ENCODE data around the gene SEMA3F. TPM values are rescaled to one million over a fixed set of nuclear protein-coding genes. Genes with fewer than 3 reads are reported as not detected.
A peak's percentile ranks its signal among the peaks of the same experiment; 100 is the strongest.

The SEMA3F gene
- total and polyA plus RNA-seq, 2 experiments from 2014 or later = 2.3 to 67.6 TPM

DNA sequence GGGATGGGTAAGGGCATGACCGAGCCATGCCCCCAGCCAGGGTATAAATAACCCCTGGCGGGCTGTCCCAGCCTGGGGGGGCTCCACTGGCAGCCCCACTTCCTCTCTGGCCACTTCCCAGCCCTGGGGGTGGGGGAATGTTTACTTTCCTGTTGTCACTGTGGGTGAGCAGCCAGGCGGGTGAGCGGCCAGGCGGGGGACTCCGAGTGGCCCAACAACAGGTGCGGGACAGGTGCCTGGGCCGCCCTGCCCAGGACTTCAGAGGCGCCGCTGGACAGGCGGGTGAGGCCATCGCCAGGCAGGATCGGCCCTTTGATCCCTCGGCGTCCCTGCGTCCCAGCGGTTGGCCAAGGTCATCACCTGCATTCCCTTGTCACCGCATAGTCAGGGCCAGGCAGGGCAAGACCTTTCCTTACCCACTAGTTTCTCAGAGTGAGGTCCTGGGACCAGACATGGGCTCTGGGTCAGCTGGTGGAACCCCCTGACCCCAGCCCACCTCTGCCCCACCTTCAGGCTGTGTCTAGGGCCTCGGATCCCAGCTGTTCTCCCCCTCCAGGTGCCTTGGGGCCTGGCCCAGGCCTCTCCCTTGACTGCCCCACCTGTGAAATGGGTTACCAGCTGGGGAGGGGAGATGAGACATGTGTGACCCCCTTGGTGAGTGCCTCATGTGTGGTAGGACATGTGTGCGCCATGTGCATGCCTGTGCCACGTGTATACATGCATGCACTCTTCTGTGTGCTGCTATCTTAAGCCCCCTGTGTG lies 16.6 kb downstream of the SEMA3F start:
- H3K4me1 ChIP-seq (ENCODE audit: insufficient read depth) = peaks cover 12% of the 10 kb centered on the region
- H2AFZ ChIP-seq = no peak overlapping the region
- H3K4me1 Mint-ChIP-seq = peaks cover 27% of the 10 kb centered on the region
- DNase-seq (ENCODE audit: low spot score) = no peak
- peaks cover 17% of the 10 kb centered on the region for H3K79me2 ChIP-seq (replicated peaks; ENCODE audit: insufficient read depth)
- H4K20me1 ChIP-seq (replicated peaks; ENCODE audit: insufficient read depth) = peaks cover 11% of the 10 kb centered on the region; the same call in 1 of the 2 replicates
- H3K4me3 Mint-ChIP-seq = no peak overlapping the region
- H3K4me2 ChIP-seq = no peak overlapping the region
- no peak for ATAC-seq
- peaks cover 3% of the 10 kb centered on the region for H3K27me3 Mint-ChIP-seq (ENCODE audit: insufficient read depth, low read depth, poor library complexity)
- H3K36me3 Mint-ChIP-seq (ENCODE audit: low read depth) = peaks cover 11% of the 10 kb centered on the region
- TF ChIP-seq STAT1 (IDR thresholded peaks at IDR 0.05; ENCODE audit: unreplicated experiment) (no peak), JUNB (IDR thresholded peaks at IDR 0.05; ENCODE audit: unreplicated experiment) (no peak), ETS1 (IDR thresholded peaks at IDR 0.05) (no peak), EZH2phosphoT487 (IDR thresholded peaks at IDR 0.05; ENCODE audit: unreplicated experiment) (no peak), ZNF331 (CRISPR knock-in tag; IDR thresholded peaks at IDR 0.05; ENCODE audit: low read depth) (no peak), CREB1 (CRISPR knock-in tag; IDR thresholded peaks at IDR 0.05; ENCODE audit: low read depth) (no peak), NANOG (IDR thresholded peaks at IDR 0.05; ENCODE audit: borderline replicate concordance) (no peak), ZNF114 (CRISPR knock-in tag; IDR thresholded peaks at IDR 0.05) (no peak), EZH2 (IDR thresholded peaks at IDR 0.05; ENCODE audit: low read depth, unreplicated experiment) (no peak), POLR2AphosphoS5 (IDR thresholded peaks at IDR 0.05; ENCODE audit: low read depth) (no peak)
- TF ChIP-seq, protein P1, sequence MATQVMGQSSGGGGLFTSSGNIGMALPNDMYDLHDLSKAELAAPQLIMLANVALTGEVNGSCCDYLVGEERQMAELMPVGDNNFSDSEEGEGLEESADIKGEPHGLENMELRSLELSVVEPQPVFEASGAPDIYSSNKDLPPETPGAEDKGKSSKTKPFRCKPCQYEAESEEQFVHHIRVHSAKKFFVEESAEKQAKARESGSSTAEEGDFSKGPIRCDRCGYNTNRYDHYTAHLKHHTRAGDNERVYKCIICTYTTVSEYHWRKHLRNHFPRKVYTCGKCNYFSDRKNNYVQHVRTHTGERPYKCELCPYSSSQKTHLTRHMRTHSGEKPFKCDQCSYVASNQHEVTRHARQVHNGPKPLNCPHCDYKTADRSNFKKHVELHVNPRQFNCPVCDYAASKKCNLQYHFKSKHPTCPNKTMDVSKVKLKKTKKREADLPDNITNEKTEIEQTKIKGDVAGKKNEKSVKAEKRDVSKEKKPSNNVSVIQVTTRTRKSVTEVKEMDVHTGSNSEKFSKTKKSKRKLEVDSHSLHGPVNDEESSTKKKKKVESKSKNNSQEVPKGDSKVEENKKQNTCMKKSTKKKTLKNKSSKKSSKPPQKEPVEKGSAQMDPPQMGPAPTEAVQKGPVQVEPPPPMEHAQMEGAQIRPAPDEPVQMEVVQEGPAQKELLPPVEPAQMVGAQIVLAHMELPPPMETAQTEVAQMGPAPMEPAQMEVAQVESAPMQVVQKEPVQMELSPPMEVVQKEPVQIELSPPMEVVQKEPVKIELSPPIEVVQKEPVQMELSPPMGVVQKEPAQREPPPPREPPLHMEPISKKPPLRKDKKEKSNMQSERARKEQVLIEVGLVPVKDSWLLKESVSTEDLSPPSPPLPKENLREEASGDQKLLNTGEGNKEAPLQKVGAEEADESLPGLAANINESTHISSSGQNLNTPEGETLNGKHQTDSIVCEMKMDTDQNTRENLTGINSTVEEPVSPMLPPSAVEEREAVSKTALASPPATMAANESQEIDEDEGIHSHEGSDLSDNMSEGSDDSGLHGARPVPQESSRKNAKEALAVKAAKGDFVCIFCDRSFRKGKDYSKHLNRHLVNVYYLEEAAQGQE (IDR thresholded peaks at IDR 0.05; ENCODE audit: unreplicated experiment) = no peak
- TF ChIP-seq, protein P2, sequence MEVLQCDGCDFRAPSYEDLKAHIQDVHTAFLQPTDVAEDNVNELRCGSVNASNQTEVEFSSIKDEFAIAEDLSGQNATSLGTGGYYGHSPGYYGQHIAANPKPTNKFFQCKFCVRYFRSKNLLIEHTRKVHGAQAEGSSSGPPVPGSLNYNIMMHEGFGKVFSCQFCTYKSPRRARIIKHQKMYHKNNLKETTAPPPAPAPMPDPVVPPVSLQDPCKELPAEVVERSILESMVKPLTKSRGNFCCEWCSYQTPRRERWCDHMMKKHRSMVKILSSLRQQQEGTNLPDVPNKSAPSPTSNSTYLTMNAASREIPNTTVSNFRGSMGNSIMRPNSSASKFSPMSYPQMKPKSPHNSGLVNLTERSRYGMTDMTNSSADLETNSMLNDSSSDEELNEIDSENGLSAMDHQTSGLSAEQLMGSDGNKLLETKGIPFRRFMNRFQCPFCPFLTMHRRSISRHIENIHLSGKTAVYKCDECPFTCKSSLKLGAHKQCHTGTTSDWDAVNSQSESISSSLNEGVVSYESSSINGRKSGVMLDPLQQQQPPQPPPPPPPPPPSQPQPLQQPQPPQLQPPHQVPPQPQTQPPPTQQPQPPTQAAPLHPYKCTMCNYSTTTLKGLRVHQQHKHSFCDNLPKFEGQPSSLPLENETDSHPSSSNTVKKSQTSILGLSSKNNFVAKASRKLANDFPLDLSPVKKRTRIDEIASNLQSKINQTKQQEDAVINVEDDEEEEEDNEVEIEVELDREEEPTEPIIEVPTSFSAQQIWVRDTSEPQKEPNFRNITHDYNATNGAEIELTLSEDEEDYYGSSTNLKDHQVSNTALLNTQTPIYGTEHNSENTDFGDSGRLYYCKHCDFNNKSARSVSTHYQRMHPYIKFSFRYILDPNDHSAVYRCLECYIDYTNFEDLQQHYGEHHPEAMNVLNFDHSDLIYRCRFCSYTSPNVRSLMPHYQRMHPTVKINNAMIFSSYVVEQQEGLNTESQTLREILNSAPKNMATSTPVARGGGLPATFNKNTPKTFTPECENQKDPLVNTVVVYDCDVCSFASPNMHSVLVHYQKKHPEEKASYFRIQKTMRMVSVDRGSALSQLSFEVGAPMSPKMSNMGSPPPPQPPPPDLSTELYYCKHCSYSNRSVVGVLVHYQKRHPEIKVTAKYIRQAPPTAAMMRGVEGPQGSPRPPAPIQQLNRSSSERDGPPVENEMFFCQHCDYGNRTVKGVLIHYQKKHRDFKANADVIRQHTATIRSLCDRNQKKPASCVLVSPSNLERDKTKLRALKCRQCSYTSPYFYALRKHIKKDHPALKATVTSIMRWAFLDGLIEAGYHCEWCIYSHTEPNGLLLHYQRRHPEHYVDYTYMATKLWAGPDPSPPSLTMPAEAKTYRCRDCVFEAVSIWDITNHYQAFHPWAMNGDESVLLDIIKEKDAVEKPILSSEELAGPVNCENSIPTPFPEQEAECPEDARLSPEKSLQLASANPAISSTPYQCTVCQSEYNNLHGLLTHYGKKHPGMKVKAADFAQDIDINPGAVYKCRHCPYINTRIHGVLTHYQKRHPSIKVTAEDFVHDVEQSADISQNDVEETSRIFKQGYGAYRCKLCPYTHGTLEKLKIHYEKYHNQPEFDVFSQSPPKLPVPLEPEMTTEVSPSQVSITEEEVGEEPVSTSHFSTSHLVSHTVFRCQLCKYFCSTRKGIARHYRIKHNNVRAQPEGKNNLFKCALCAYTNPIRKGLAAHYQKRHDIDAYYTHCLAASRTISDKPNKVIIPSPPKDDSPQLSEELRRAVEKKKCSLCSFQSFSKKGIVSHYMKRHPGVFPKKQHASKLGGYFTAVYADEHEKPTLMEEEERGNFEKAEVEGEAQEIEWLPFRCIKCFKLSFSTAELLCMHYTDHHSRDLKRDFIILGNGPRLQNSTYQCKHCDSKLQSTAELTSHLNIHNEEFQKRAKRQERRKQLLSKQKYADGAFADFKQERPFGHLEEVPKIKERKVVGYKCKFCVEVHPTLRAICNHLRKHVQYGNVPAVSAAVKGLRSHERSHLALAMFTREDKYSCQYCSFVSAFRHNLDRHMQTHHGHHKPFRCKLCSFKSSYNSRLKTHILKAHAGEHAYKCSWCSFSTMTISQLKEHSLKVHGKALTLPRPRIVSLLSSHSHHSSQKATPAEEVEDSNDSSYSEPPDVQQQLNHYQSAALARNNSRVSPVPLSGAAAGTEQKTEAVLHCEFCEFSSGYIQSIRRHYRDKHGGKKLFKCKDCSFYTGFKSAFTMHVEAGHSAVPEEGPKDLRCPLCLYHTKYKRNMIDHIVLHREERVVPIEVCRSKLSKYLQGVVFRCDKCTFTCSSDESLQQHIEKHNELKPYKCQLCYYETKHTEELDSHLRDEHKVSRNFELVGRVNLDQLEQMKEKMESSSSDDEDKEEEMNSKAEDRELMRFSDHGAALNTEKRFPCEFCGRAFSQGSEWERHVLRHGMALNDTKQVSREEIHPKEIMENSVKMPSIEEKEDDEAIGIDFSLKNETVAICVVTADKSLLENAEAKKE (CRISPR knock-in tag; IDR thresholded peaks at IDR 0.05) = no peak
- TF ChIP-seq, protein P3, sequence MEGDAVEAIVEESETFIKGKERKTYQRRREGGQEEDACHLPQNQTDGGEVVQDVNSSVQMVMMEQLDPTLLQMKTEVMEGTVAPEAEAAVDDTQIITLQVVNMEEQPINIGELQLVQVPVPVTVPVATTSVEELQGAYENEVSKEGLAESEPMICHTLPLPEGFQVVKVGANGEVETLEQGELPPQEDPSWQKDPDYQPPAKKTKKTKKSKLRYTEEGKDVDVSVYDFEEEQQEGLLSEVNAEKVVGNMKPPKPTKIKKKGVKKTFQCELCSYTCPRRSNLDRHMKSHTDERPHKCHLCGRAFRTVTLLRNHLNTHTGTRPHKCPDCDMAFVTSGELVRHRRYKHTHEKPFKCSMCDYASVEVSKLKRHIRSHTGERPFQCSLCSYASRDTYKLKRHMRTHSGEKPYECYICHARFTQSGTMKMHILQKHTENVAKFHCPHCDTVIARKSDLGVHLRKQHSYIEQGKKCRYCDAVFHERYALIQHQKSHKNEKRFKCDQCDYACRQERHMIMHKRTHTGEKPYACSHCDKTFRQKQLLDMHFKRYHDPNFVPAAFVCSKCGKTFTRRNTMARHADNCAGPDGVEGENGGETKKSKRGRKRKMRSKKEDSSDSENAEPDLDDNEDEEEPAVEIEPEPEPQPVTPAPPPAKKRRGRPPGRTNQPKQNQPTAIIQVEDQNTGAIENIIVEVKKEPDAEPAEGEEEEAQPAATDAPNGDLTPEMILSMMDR (conservative IDR thresholded peaks at IDR 0.05; ENCODE audit: low read depth in 2 of 2) = no peak
- H3K27me3 ChIP-seq (ENCODE audit: insufficient read depth) = no peaks in the 10 kb centered on the region
- H3K9me3 Mint-ChIP-seq = no peaks in the 10 kb centered on the region
- H3K27ac Mint-ChIP-seq = 0 out of 2 replicates have a peak overlapping the region, but pooled peaks have one; percentile 62
- H3K4me3 ChIP-seq = no peak overlapping the region
- no peak overlapping the region for H3K27ac ChIP-seq (ENCODE audit: low read depth)
- H3K9me2 ChIP-seq (ENCODE audit: insufficient read depth) = no peaks in the 10 kb centered on the region
- no peaks in the 10 kb centered on the region; the same call in 1 of the 2 replicates for H3K36me3 ChIP-seq (ENCODE audit: insufficient read depth)
- no peaks in the 10 kb centered on the region for H3F3A ChIP-seq (replicated peaks; ENCODE audit: low read depth)

Measured in GM23338 (cell line).